Mesenchymal stem cell (in vitro differentiated cells and primary cell): Measurements from ENCODE around the gene SMIM38.

Source experiments
- DNase-seq: peaks from one replicate; pipeline ENCODE4 v3.0.0-alpha.2; 2013
- H2AFZ ChIP-seq: one replicate; pipeline ENCODE4 v1.6.1; 2013; ENCODE audit warnings: low read depth, mild to moderate bottlenecking, control low read depth, inconsistent platforms, low read length, moderate library complexity
- H2AK5ac ChIP-seq: 2 replicates; pipeline ENCODE4 v1.6.1; 2013; ENCODE audit warnings: low read length, moderate library complexity, mild to moderate bottlenecking, inconsistent platforms; ENCODE audit not compliant: severe bottlenecking
- H2BK120ac ChIP-seq: one replicate; pipeline ENCODE4 v1.6.1; 2013; ENCODE audit warnings: low read depth, mild to moderate bottlenecking, inconsistent platforms, low read length, moderate library complexity
- H2BK12ac ChIP-seq, 2 experiments: one replicate each; pipeline ENCODE4 v1.6.1; 2013; ENCODE audit warnings: inconsistent platforms in 2 of 2, low read length in 2 of 2, mild to moderate bottlenecking in 2 of 2, moderate library complexity in 2 of 2, control low read depth in 1 of 2
- H2BK15ac ChIP-seq: one replicate; pipeline ENCODE4 v1.6.1; 2013; ENCODE audit warnings: mild to moderate bottlenecking, low read depth, inconsistent platforms; ENCODE audit not compliant: poor library complexity, severe bottlenecking
- H2BK5ac ChIP-seq: 2 replicates; pipeline ENCODE4 v1.6.1; 2013; ENCODE audit warnings: low read depth, mild to moderate bottlenecking, low read length, control low read depth, inconsistent platforms; ENCODE audit not compliant: poor library complexity, severe bottlenecking
- H3K14ac ChIP-seq, 2 experiments: one replicate each; pipeline ENCODE4 v1.6.1; 2013; ENCODE audit warnings: inconsistent platforms in 2 of 2, low read length in 2 of 2, control low read depth in 1 of 2, mild to moderate bottlenecking in 1 of 2, moderate library complexity in 1 of 2
- H3K18ac ChIP-seq, 2 experiments: one replicate each; pipeline ENCODE4 v1.6.1; 2013; ENCODE audit warnings: inconsistent platforms in 2 of 2, low read length in 2 of 2, control low read depth in 1 of 2, low read depth in 1 of 2, mild to moderate bottlenecking in 1 of 2
- H3K23ac ChIP-seq, 2 experiments: one replicate each; pipeline ENCODE4 v1.6.1; 2013; ENCODE audit warnings: inconsistent platforms in 2 of 2, low read length in 2 of 2, mild to moderate bottlenecking in 2 of 2, moderate library complexity in 2 of 2, control low read depth in 1 of 2
- H3K27ac ChIP-seq: 2 replicates; pipeline ENCODE4 v1.5.1; 2013; ENCODE audit warnings: mild to moderate bottlenecking, moderate library complexity, low read length, control low read depth, inconsistent platforms; ENCODE audit not compliant: poor library complexity, severe bottlenecking
- H3K27me3 ChIP-seq, 2 experiments: 2 replicates each; pipeline versions ENCODE4 v1.6.1 to v1.7.0; 2013; ENCODE audit warnings: low read length in 2 of 2, mild to moderate bottlenecking in 2 of 2, moderate library complexity in 2 of 2, control low read depth in 1 of 2, inconsistent platforms in 1 of 2; ENCODE audit not compliant: control insufficient read depth in 1 of 2, insufficient read depth in 1 of 2
- H3K36me3 ChIP-seq, 2 experiments: 2 replicates each; pipeline versions ENCODE4 v1.6.1 to v1.7.0; 2013; ENCODE audit warnings: low read length in 2 of 2, control low read depth in 1 of 2, inconsistent platforms in 1 of 2, low read depth in 1 of 2, mild to moderate bottlenecking in 1 of 2; ENCODE audit not compliant: insufficient read depth in 2 of 2, control insufficient read depth in 1 of 2
- H3K4ac ChIP-seq, 2 experiments: one replicate each; pipeline ENCODE4 v1.6.1; 2013; ENCODE audit warnings: inconsistent platforms in 2 of 2, low read length in 2 of 2, mild to moderate bottlenecking in 2 of 2, moderate library complexity in 2 of 2, control low read depth in 1 of 2, low read depth in 1 of 2
- H3K4me1 ChIP-seq: 2 replicates; pipeline ENCODE4 v1.6.1; 2013; ENCODE audit warnings: low read depth, low read length, control low read depth; ENCODE audit not compliant: control insufficient read depth, insufficient read depth
- H3K4me2 ChIP-seq: 2 replicates; pipeline ENCODE4 v1.6.1; 2013; ENCODE audit warnings: low read length, mild to moderate bottlenecking, inconsistent platforms; ENCODE audit not compliant: poor library complexity, severe bottlenecking
- H3K4me3 ChIP-seq, 2 experiments: 2 replicates each; pipeline versions ENCODE4 v1.5.1 to v1.7.0; 2013; ENCODE audit warnings: low read length in 2 of 2, mild to moderate bottlenecking in 2 of 2, control low read depth in 1 of 2, low read depth in 1 of 2; ENCODE audit not compliant: insufficient read depth in 1 of 2
- H3K79me1 ChIP-seq: replicated peaks from 2 replicates; pipeline ENCODE4 v1.6.1; 2013; ENCODE audit warnings: mild to moderate bottlenecking, control low read depth, low read length, inconsistent platforms; ENCODE audit not compliant: poor library complexity, severe bottlenecking
- H3K9ac ChIP-seq: 2 replicates; pipeline ENCODE4 v1.7.0; 2013; ENCODE audit warnings: mild to moderate bottlenecking, low read length, moderate library complexity
- H3K9me3 ChIP-seq: 2 replicates; pipeline ENCODE4 v1.7.0; 2013; ENCODE audit warnings: mild to moderate bottlenecking, low read length; ENCODE audit not compliant: control insufficient read depth
- H4K8ac ChIP-seq: one replicate; pipeline ENCODE4 v1.6.1; 2013; ENCODE audit warnings: inconsistent platforms, mild to moderate bottlenecking, low read length, moderate library complexity
- H4K91ac ChIP-seq: one replicate; pipeline ENCODE4 v1.6.1; 2013; ENCODE audit warnings: mild to moderate bottlenecking, low read length, inconsistent platforms
- WGBS: methylation state at CpG from one replicate; pipeline ENCODE4 v1.1.7; 2013; ENCODE audit warnings: mixed read lengths; 5-methylcytosine and 5-hydroxymethylcytosine counted together

SMIM38 gene

DNA sequence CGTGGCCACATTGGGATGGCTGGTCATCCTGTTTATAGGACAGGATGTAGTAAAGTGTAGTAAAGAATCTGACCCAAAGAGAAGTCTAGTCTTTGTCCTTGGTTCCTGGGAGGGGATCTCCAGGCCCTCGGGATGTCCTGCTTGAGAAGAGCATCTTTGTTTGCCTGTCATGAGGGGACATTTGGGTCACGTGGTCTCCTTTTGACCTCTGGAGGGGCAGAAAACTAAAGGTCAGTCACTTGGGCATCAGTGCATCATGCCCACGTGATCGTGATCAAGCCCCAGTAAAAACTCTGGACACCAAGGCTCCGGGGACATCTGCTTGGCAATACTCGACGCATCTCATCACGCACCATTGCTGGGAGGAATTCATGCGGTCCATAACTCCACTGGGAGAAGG, 9.1 kb downstream of the SMIM38 start:
- Histone ChIP-seq H3K23ac (no peak overlapping the region), H3K9ac (no peak overlapping the region)
- WGBS = 93% methylated on average over 10 of the region's 10 CpGs

DNA sequence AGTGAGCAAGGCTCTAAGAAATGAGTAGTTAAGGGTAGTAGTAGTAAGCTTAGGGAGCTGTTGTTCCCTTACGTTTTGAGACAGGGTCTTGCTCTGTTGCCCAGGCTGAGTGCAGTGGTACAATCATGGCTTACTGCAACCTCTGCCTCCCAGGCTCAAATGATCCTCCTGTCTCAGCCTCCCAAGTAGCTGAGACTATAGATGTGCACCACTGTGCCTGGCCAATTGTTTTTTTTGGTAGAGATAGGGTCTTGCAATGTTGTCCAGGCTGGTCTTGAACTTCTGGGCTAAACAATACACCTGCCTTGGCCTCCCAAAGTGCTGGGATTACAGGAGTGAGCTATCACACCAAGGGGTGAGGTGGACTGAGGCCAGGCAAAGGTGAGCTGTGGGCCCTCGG, 10.0 kb downstream of the SMIM38 start:
- H3K36me3 ChIP-seq = no peaks in the 10 kb centered on the region
- peaks cover 11 to 34% of the 10 kb centered on the region in 2 experiments for H3K27me3 ChIP-seq
- 94% methylated on average over 2 of the region's 2 CpGs for WGBS
- H3K79me1 ChIP-seq = no peaks in the 10 kb centered on the region
- H2BK120ac ChIP-seq = no peak overlapping the region
- no peak overlapping the region for H2BK5ac ChIP-seq
- no peak overlapping the region for H4K8ac ChIP-seq
- no peak overlapping the region for H3K4me3 ChIP-seq
- H2AFZ ChIP-seq = no peak overlapping the region
- H2BK15ac ChIP-seq = peak overlapping the region; percentile 62
- no peak overlapping the region for H3K27ac ChIP-seq
- H3K4me2 ChIP-seq = no peak overlapping the region
- H3K4ac ChIP-seq = peak overlapping the region; percentile 13 to 48
- H3K9me3 ChIP-seq = peaks cover 23% of the 10 kb centered on the region
- peak overlapping the region; percentile 57 to 78 for H3K18ac ChIP-seq
- H3K9ac ChIP-seq = no peak overlapping the region
- H3K23ac ChIP-seq = no peak overlapping the region
- DNase-seq = no peak
- H3K4me1 ChIP-seq = peaks cover 14% of the 10 kb centered on the region
- H2AK5ac ChIP-seq = peak overlapping the region; percentile 53
- no peak overlapping the region for H4K91ac ChIP-seq
- no peak overlapping the region for H3K14ac ChIP-seq
- H2BK12ac ChIP-seq = peak overlapping the region; percentile 28 to 33

More for the DNA sequence above, 9.1 kb downstream of the SMIM38 start:
- Histone ChIP-seq H2BK12ac (peak overlapping the region in 1 of 2 experiments; percentile 22), H3K18ac (no peak overlapping the region), H4K91ac (no peak overlapping the region), H3K79me1 (no peaks in the 10 kb centered on the region), H4K8ac (no peak overlapping the region), H3K4me3 (no peak overlapping the region), H3K14ac (no peak overlapping the region), H3K9me3 (peaks cover 23% of the 10 kb centered on the region), H3K36me3 (no peaks in the 10 kb centered on the region), H2AK5ac (no peak overlapping the region), H2BK120ac (no peak overlapping the region), H2BK15ac (no peak overlapping the region), H3K4me2 (no peak overlapping the region), H3K4ac (no peak overlapping the region), H2AFZ (no peak overlapping the region), H3K4me1 (peaks cover 14% of the 10 kb centered on the region), H2BK5ac (no peak overlapping the region), H3K27me3 (peaks cover 11 to 33% of the 10 kb centered on the region in 2 experiments), H3K27ac (no peak overlapping the region)
- DNase-seq = no peak

DNA sequence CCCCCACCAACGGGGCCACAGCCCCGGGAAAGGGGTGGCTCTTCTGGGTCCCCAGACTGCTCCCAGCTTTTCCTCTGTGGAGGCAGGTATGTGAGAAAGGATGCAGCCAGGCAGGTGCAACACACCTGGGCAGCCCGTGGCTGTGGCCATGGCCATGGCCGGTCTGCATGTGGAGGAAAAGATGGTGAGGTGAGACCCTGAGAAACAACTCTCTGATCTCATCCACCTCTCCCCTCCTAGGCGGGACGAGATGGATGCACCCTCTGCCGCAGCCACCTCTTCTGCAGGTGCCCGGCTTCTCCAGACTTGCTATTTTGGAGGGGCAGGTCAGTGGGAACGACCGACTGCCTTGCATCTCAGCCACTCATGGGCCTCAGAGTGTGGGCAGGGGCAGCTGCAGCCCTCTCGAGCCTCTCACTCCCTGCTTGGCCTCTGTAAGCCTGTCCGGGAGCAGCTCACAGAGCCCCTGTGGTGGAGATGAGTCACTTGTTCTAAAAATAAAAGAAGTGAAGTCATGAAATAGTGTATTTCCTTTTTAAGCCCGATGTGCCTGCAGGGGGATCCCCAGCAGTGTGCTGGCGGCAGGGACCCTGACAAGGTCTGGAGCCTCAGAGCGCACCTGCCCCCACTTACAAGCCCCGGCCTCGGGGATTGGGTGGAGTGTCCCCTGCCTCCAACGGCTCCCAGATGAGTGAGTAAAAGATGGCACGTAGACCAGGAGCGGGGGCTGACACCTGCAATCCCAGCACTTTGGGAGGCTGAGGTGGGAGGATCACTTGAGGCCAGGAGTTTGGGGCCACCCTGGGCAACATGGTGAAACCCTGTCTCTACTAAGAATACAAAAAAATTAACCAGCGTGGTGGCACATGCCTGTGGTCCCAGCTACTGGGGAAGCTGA, 10.7 kb downstream of the SMIM38 start:
- no peak overlapping the region for H2BK5ac ChIP-seq
- H2BK15ac ChIP-seq = peak overlapping the region; percentile 16
- H2BK120ac ChIP-seq = no peak overlapping the region
- no peak overlapping the region for H3K14ac ChIP-seq
- no peak overlapping the region for H3K23ac ChIP-seq
- peak overlapping the region; percentile 84 for H4K91ac ChIP-seq
- H3K27me3 ChIP-seq = peaks cover 11 to 29% of the 10 kb centered on the region in 2 experiments
- peak overlapping the region; percentile 42 for H3K9ac ChIP-seq
- H3K4ac ChIP-seq = peak overlapping the region; percentile 17 to 48
- H3K27ac ChIP-seq = no peak overlapping the region
- H3K36me3 ChIP-seq = no peaks in the 10 kb centered on the region
- H3K4me2 ChIP-seq = peak overlapping the region; percentile 43
- 24% methylated on average over 19 of the region's 21 CpGs for WGBS
- peak overlapping the region; percentile 28 to 78 for H2BK12ac ChIP-seq
- H2AK5ac ChIP-seq = peak overlapping the region; percentile 53
- H3K79me1 ChIP-seq = no peaks in the 10 kb centered on the region
- peaks cover 14% of the 10 kb centered on the region for H3K4me1 ChIP-seq
- peak; percentile 94 for DNase-seq
- H3K9me3 ChIP-seq = peaks cover 23% of the 10 kb centered on the region
- peak overlapping the region; percentile 36 for H4K8ac ChIP-seq
- H3K4me3 ChIP-seq = peak overlapping the region in 1 of 2 experiments; percentile 46
- peak overlapping the region; percentile 57 to 78 for H3K18ac ChIP-seq
- H2AFZ ChIP-seq = no peak overlapping the region

DNA sequence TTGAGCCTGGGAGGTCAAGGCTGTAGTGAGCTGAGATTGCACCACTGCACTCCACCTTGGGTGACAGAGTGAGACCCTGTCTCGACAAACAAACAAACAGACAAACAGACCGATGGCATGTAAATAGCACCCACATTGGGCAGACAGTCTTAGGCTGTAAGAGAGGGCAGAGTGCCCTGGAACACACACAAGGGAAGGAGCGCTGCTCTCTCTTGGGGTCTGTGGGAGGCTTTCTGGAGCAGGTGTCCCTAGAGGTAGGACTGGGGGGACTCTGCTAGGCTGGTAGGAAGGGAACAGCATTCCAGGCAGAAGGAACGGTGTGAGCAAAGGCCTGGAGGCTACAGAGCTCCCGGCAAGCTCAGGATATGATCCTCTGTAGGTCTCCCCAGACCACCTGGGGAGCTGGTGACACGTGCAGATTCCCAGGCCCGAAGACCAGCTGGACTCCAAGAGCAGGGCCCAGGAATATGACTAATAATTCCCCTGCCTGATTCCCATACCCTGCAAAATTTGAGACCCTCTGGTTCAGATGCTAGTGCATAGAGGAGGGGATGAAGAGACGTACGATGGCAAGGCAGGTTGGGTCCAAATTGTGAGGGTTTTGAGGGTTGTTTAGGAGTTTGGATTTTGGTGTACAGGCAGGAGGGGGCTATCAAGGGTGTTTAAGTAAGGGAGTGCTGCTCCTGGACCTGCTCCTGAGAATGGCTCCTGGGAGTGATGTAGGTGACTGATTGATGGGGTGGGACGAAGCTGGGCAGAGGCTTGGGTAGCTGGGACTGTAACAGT, 11.6 kb downstream of the SMIM38 start:
- peaks cover 23% of the 10 kb centered on the region for H3K9me3 ChIP-seq
- H4K8ac ChIP-seq = no peak overlapping the region
- DNase-seq = no peak
- peak overlapping the region in 1 of 2 experiments; percentile 18 for H3K14ac ChIP-seq
- no peak overlapping the region for H2BK120ac ChIP-seq
- no peak overlapping the region for H3K23ac ChIP-seq
- no peak overlapping the region for H3K4me2 ChIP-seq
- peak overlapping the region in 1 of 2 experiments; percentile 52 for H3K4ac ChIP-seq
- peak overlapping the region; percentile 59 for H2AK5ac ChIP-seq
- H2AFZ ChIP-seq = no peak overlapping the region
- no peaks in the 10 kb centered on the region for H3K36me3 ChIP-seq
- peak overlapping the region in 1 of 2 experiments; percentile 65 for H2BK12ac ChIP-seq
- H2BK5ac ChIP-seq = no peak overlapping the region
- 82% methylated on average over 9 of the region's 10 CpGs for WGBS
- peaks cover 18 to 32% of the 10 kb centered on the region in 2 experiments for H3K27me3 ChIP-seq
- no peak overlapping the region for H3K9ac ChIP-seq
- no peak overlapping the region for H3K4me3 ChIP-seq
- peak overlapping the region; percentile 25 to 58 for H3K18ac ChIP-seq
- H4K91ac ChIP-seq = peak overlapping the region; percentile 41
- H3K79me1 ChIP-seq = no peaks in the 10 kb centered on the region
- no peak overlapping the region for H2BK15ac ChIP-seq
- peaks cover 14% of the 10 kb centered on the region for H3K4me1 ChIP-seq
- H3K27ac ChIP-seq = no peak overlapping the region
